HEK293 (cell line): ENCODE data around the gene ARL16.
A peak's percentile ranks its signal among the peaks of the same experiment; 100 is the strongest.

Experiments used
- CTCF ChIA-PET: fragments of 350-600 bp; formaldehyde crosslinking; extraction: SDS; loops from one replicate; lab custom pipeline; 2021; ENCODE audit warnings: antibody characterized with exemption; lab: Yijun Ruan, JAX
- POLR2A ChIA-PET: fragments of 300-600 bp; formaldehyde crosslinking; extraction: SDS; loops from one replicate; lab custom pipeline; 2020; ENCODE audit warnings: antibody characterized with exemption, inconsistent platforms; lab: Yijun Ruan, JAX
- H3K27ac ChIP-seq: fragments of 200-500 bp; sonication (Bioruptor generic); 2 replicates; pipeline ENCODE4 v1.5.1; 2014; ENCODE audit warnings: low read depth, low read length, control low read depth, inconsistent platforms; ENCODE audit errors: extremely low read depth
- H3K36me3 ChIP-seq, 2 experiments: fragments of 200-500 bp in 1 of 2; sonication (Bioruptor generic) in 1 of 2; 1 replicate in 1 of 2; 2 replicates in 1 of 2; pipeline ENCODE4 v1.5.1; 2014 to 2017; ENCODE audit warnings: inconsistent platforms in 2 of 2, low read length in 2 of 2; ENCODE audit not compliant: control insufficient read depth in 2 of 2, insufficient read depth in 1 of 2
- H3K4me1 ChIP-seq: fragments of 200-500 bp; sonication (Bioruptor generic); 2 replicates; pipeline ENCODE4 v1.5.1; 2014; ENCODE audit warnings: mild to moderate bottlenecking, low read length, inconsistent platforms; ENCODE audit not compliant: control insufficient read depth, insufficient read depth
- H3K4me3 ChIP-seq: 2 replicates; pipeline ENCODE4 v1.5.1; 2011; ENCODE audit warnings: low read depth, mild to moderate bottlenecking, control low read depth, low read length, moderate library complexity
- H3K9me3 ChIP-seq: fragments of 200-500 bp; sonication (Bioruptor generic); 2 replicates; pipeline ENCODE4 v1.5.1; 2014; ENCODE audit warnings: low read depth, low read length, inconsistent platforms; ENCODE audit not compliant: control insufficient read depth, insufficient read depth
- BCL11B ChIP-seq: fragments of 450-650 bp; formaldehyde crosslinking; IDR thresholded peaks from 2 replicates; pipeline ENCODE4 v1.5.1; 2016; ENCODE audit warnings: low read depth, missing biosample characterization, missing genetic modification characterization
- HIC1 ChIP-seq: fragments of 450-650 bp; formaldehyde crosslinking; IDR thresholded peaks from 2 replicates; pipeline ENCODE4 v1.5.1; 2016; ENCODE audit warnings: missing biosample characterization, missing genetic modification characterization
- HOXC10 ChIP-seq: sonication (generic); formaldehyde crosslinking; IDR thresholded peaks from 2 replicates; pipeline ENCODE4 v1.8.1; 2023; ENCODE audit warnings: mild to moderate bottlenecking, missing genetic modification reagents
- INSM2 ChIP-seq: fragments of 450-650 bp; formaldehyde crosslinking; IDR thresholded peaks from 2 replicates; pipeline ENCODE4 v1.5.1; 2016; ENCODE audit warnings: missing biosample characterization, missing genetic modification characterization
- KLF1 ChIP-seq: fragments of 450-650 bp; formaldehyde crosslinking; IDR thresholded peaks from 2 replicates; pipeline ENCODE4 v1.5.1; 2016; ENCODE audit warnings: missing biosample characterization, missing genetic modification characterization
- PATZ1 ChIP-seq: fragments of 450-650 bp; formaldehyde crosslinking; IDR thresholded peaks from 2 replicates; pipeline ENCODE4 v1.5.1; 2016; ENCODE audit warnings: missing biosample characterization, missing genetic modification characterization
- SCRT1 ChIP-seq: fragments of 450-650 bp; formaldehyde crosslinking; IDR thresholded peaks from 2 replicates; pipeline ENCODE4 v1.5.1; 2016; ENCODE audit warnings: missing biosample characterization, missing genetic modification characterization, borderline replicate concordance
- SP7 ChIP-seq: fragments of 450-650 bp; formaldehyde crosslinking; IDR thresholded peaks from 2 replicates; pipeline ENCODE4 v1.5.1; 2016; ENCODE audit warnings: missing biosample characterization, missing genetic modification characterization
- ZBTB8A ChIP-seq: fragments of 450-650 bp; formaldehyde crosslinking; IDR thresholded peaks from 2 replicates; pipeline ENCODE4 v1.5.1; 2016; ENCODE audit warnings: missing biosample characterization, missing genetic modification characterization
- ZIC2 ChIP-seq: fragments of 450-650 bp; formaldehyde crosslinking; IDR thresholded peaks from 2 replicates; pipeline ENCODE4 v1.5.1; 2016; ENCODE audit warnings: missing biosample characterization, missing genetic modification characterization
- ZNF121 ChIP-seq: fragments of 450-650 bp; formaldehyde crosslinking; IDR thresholded peaks from 2 replicates; pipeline ENCODE4 v1.5.1; 2016; ENCODE audit warnings: missing biosample characterization, missing genetic modification characterization
- ZNF324 ChIP-seq: fragments of 450-650 bp; formaldehyde crosslinking; IDR thresholded peaks from 2 replicates; pipeline ENCODE4 v1.5.1; 2016; ENCODE audit warnings: missing biosample characterization, missing genetic modification characterization
- ZNF354C ChIP-seq: fragments of 450-650 bp; formaldehyde crosslinking; IDR thresholded peaks from 2 replicates; pipeline ENCODE4 v1.5.1; 2016; ENCODE audit warnings: missing biosample characterization, missing genetic modification characterization, low read depth, borderline replicate concordance
- ZNF416 ChIP-seq: fragments of 450-650 bp; formaldehyde crosslinking; IDR thresholded peaks from 2 replicates; pipeline ENCODE4 v1.5.1; 2016; ENCODE audit warnings: missing biosample characterization, missing genetic modification characterization
- ZNF510 ChIP-seq: fragments of 450-650 bp; formaldehyde crosslinking; IDR thresholded peaks from 2 replicates; pipeline ENCODE4 v1.5.1; 2018; ENCODE audit warnings: mild to moderate bottlenecking, missing genetic modification characterization, missing biosample characterization; ENCODE audit not compliant: insufficient replicate concordance
- ZNF785 ChIP-seq: fragments of 450-650 bp; formaldehyde crosslinking; IDR thresholded peaks from 2 replicates; pipeline ENCODE4 v1.5.1; 2016; ENCODE audit warnings: missing biosample characterization, missing genetic modification characterization
- ZSCAN5A ChIP-seq: fragments of 450-650 bp; formaldehyde crosslinking; IDR thresholded peaks from 2 replicates; pipeline ENCODE4 v1.5.1; 2016; ENCODE audit warnings: missing biosample characterization, missing genetic modification characterization
- TF ChIP-seq, protein P1 (sequence below): fragments of 450-650 bp; formaldehyde crosslinking; IDR thresholded peaks from 2 replicates; pipeline ENCODE4 v1.5.1; 2016; ENCODE audit warnings: missing biosample characterization, missing genetic modification characterization
- TF ChIP-seq, protein P2 (sequence below): fragments of 450-650 bp; formaldehyde crosslinking; optimal IDR thresholded peaks from 2 replicates; pipeline ENCODE3; 2016; ENCODE audit warnings: missing biosample characterization, mild to moderate bottlenecking, missing genetic modification characterization
- TF ChIP-seq, protein P3 (sequence below): fragments of 450-650 bp; formaldehyde crosslinking; IDR thresholded peaks from 2 replicates; pipeline ENCODE4 v1.5.1; 2016; ENCODE audit warnings: missing biosample characterization, missing genetic modification characterization

Gene ARL16

GRCh38 chr17:81722184-81723120, 38.9 kb upstream of the ARL16 start:
- H3K36me3 ChIP-seq = peaks cover 9 to 29% of the 10 kb centered on the region in 2 experiments; a peak in 2 of 3 replicates
- peaks cover 5% of the 10 kb centered on the region for H3K4me1 ChIP-seq
- ChIA-PET POLR2A (interaction anchor here (0.6 to 6.5 kb wide), 8 partner anchors 10 to 298 kb away, joined by 3 to 55 read pairs (median 6); partner anchors contain the start of genes ARL16, HGS, MRPL12 and SLC25A10), CTCF (interaction anchor here (0.6 to 1.3 kb wide), 4 partner anchors 20 to 490 kb away, joined by 3 to 4 read pairs (median 4); no protein-coding TSS in a partner anchor)
- no peak overlapping the region for H3K4me3 ChIP-seq
- H3K9me3 ChIP-seq = no peaks in the 10 kb centered on the region
- TF ChIP-seq ZIC2 (tag by site-specific recombination) = peak; percentile 88
- TF ChIP-seq KLF1 (tag by site-specific recombination) = peak; percentile 38
- TF ChIP-seq, protein P1, sequence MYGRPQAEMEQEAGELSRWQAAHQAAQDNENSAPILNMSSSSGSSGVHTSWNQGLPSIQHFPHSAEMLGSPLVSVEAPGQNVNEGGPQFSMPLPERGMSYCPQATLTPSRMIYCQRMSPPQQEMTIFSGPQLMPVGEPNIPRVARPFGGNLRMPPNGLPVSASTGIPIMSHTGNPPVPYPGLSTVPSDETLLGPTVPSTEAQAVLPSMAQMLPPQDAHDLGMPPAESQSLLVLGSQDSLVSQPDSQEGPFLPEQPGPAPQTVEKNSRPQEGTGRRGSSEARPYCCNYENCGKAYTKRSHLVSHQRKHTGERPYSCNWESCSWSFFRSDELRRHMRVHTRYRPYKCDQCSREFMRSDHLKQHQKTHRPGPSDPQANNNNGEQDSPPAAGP = peak; percentile 58; the same call in 1 of the 2 replicates
- TF ChIP-seq, protein P2, sequence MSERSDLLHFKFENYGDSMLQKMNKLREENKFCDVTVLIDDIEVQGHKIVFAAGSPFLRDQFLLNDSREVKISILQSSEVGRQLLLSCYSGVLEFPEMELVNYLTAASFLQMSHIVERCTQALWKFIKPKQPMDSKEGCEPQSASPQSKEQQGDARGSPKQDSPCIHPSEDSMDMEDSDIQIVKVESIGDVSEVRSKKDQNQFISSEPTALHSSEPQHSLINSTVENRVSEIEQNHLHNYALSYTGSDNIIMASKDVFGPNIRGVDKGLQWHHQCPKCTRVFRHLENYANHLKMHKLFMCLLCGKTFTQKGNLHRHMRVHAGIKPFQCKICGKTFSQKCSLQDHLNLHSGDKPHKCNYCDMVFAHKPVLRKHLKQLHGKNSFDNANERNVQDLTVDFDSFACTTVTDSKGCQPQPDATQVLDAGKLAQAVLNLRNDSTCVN (tag by site-specific recombination) = peak; percentile 16
- TF ChIP-seq ZNF324 (tag by site-specific recombination) = 0 out of 2 replicates have a peak, but pooled peaks have one; percentile 23
- peak; percentile 47; the same call in 1 of the 2 replicates for TF ChIP-seq SCRT1 (tag by site-specific recombination)
- no peak for TF ChIP-seq ZNF354C
- no peak for TF ChIP-seq ZNF121 (tag by site-specific recombination)
- TF ChIP-seq ZNF510 (tag by site-specific recombination) = no peak
- peak; percentile 24 for TF ChIP-seq PATZ1 (tag by site-specific recombination)
- no peak for TF ChIP-seq ZNF416
- TF ChIP-seq, protein P3, sequence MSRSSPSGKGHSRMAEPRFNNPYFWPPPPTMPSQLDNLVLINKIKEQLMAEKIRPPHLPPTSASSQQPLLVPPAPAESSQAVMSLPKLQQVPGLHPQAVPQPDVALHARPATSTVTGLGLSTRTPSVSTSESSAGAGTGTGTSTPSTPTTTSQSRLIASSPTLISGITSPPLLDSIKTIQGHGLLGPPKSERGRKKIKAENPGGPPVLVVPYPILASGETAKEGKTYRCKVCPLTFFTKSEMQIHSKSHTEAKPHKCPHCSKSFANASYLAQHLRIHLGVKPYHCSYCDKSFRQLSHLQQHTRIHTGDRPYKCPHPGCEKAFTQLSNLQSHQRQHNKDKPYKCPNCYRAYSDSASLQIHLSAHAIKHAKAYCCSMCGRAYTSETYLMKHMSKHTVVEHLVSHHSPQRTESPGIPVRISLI (tag by site-specific recombination) = peak; percentile 88
- TF ChIP-seq HIC1 (tag by site-specific recombination) = peak; percentile 76
- peak; percentile 76; the same call in 1 of the 2 replicates for TF ChIP-seq BCL11B (tag by site-specific recombination)
- 0 out of 2 replicates have a peak, but pooled peaks have one; percentile 60 for TF ChIP-seq HOXC10 (CRISPR knock-in tag)
- 0 out of 2 replicates have a peak, but pooled peaks have one; percentile 19 for TF ChIP-seq SP7
- TF ChIP-seq ZBTB8A = peak; percentile 55
- TF ChIP-seq INSM2 = peak; percentile 63
- TF ChIP-seq ZSCAN5A = no peak
- no peak for TF ChIP-seq ZNF785 (tag by site-specific recombination)
- TF ChIP-seq, all 188 proteins: peak for 14
- no peak overlapping the region for H3K27ac ChIP-seq
